AG04449 (cell line): ENCODE data around the gene PDE1C.

ENCODE experiments used
- CTCF ChIA-PET: fragments of 350-600 bp; formaldehyde crosslinking; extraction: SDS; loops from one replicate; lab custom pipeline; 2021; ENCODE audit warnings: antibody characterized with exemption; lab: Yijun Ruan, JAX
- POLR2A ChIA-PET: fragments of 400-600, 350-600 bp; formaldehyde crosslinking; extraction: SDS; loops from one replicate; lab custom pipeline; 2020; ENCODE audit warnings: antibody characterized with exemption, inconsistent platforms; lab: Yijun Ruan, JAX
- DNase-seq: peaks from one replicate; pipeline ENCODE4 v3.0.0-alpha.2; 2010; ENCODE audit warnings: low read depth, low spot score
- H3K4me3 ChIP-seq: 2 replicates; pipeline ENCODE4 v1.5.1; 2011; ENCODE audit warnings: low read depth, mild to moderate bottlenecking, control low read depth, low read length
- CTCF ChIP-seq: IDR thresholded peaks from one replicate; pipeline ENCODE4 v1.5.1; 2011; ENCODE audit warnings: mild to moderate bottlenecking, moderate library complexity, low read length, control low read depth, inconsistent platforms; ENCODE audit not compliant: insufficient read depth; ENCODE audit errors: missing control alignments

The PDE1C gene

GRCh38 chr7:31910191-31910590, 160.0 kb downstream of the PDE1C start:
- DNase-seq, result no peak
- H3K4me3 ChIP-seq, result no peak overlapping the region
- ChIA-PET CTCF (no interaction called here), POLR2A (no interaction called here)
- no peak for TF ChIP-seq CTCF

GRCh38 chr7:31906479-31907171, 163.6 kb downstream of the PDE1C start:
- POLR2A ChIA-PET, result no interaction called here
- DNase-seq, result no peak
- H3K4me3 ChIP-seq, result no peak overlapping the region
- TF ChIP-seq CTCF, result no peak
- CTCF ChIA-PET, result no interaction called here

GRCh38 chr7:31903962-31904361, 166.2 kb downstream of the PDE1C start:
- no peak overlapping the region for H3K4me3 ChIP-seq
- POLR2A ChIA-PET, result no interaction called here
- DNase-seq, result no peak
- CTCF ChIA-PET, result interaction anchor here (1.2 kb wide), 1 partner anchor 301 kb away, joined by 3 read pairs; no protein-coding TSS in a partner anchor
- TF ChIP-seq CTCF, result no peak

GRCh38 chr7:31899356-31899927, 170.8 kb downstream of the PDE1C start:
- TF ChIP-seq CTCF, result no peak
- CTCF ChIA-PET, result interaction anchor here (0.7 kb wide), 1 partner anchor 13 kb away, joined by 3 read pairs; no protein-coding TSS in a partner anchor
- no peak overlapping the region for H3K4me3 ChIP-seq
- no peak for DNase-seq
- POLR2A ChIA-PET, result no interaction called here

GRCh38 chr7:31896925-31897324, 173.3 kb downstream of the PDE1C start:
- peak; percentile 46 for DNase-seq
- no peak overlapping the region for H3K4me3 ChIP-seq
- TF ChIP-seq CTCF, result no peak
- CTCF ChIA-PET, result no interaction called here
- POLR2A ChIA-PET, result no interaction called here

- ChIA-PET POLR2A (no interaction called here), CTCF (interaction anchor here (0.6 kb wide), 1 partner anchor 36 kb away, joined by 3 read pairs; no protein-coding TSS in a partner anchor)
- no peak for TF ChIP-seq CTCF
- H3K4me3 ChIP-seq, result no peak overlapping the region
- DNase-seq, result no peak
Measured at GRCh38 chr7:31894308-31894707, 175.9 kb downstream of the PDE1C start.
